Spinal cord (tissue), 10 donors: ENCODE measurements around the gene PARVB. TPM values are rescaled to one million over a fixed set of nuclear protein-coding genes. Genes with fewer than 3 reads are reported as not detected.

Source experiments
- DNase-seq, 6 donors: peaks; one replicate each; pipeline versions ENCODE4 v3.0.0 to v3.0.0-alpha.2; 2013 to 2015; ENCODE audit warnings: low spot score in 6 of 6, low read depth in 4 of 6
- H3K27ac ChIP-seq: one replicate; pipeline ENCODE4 v1.5.1; 2013; ENCODE audit warnings: low read depth, low read length, control low read depth
- H3K27me3 ChIP-seq: one replicate; pipeline ENCODE4 v1.6.1; 2013; ENCODE audit warnings: low read length; ENCODE audit not compliant: control insufficient read depth, insufficient read depth
- H3K36me3 ChIP-seq: one replicate; pipeline ENCODE4 v1.6.1; 2013; ENCODE audit warnings: low read length; ENCODE audit not compliant: control insufficient read depth, insufficient read depth
- H3K4me1 ChIP-seq: one replicate; pipeline ENCODE4 v1.6.1; 2013; ENCODE audit warnings: low read length; ENCODE audit not compliant: control insufficient read depth, insufficient read depth
- H3K4me3 ChIP-seq: one replicate; pipeline ENCODE4 v1.5.1; 2013; ENCODE audit warnings: low read depth, low read length, control low read depth
- H3K9me3 ChIP-seq: one replicate; pipeline ENCODE4 v1.6.1; 2013; ENCODE audit warnings: low read length; ENCODE audit not compliant: control insufficient read depth, insufficient read depth
- WGBS: methylation state at CpG from one replicate; pipeline ENCODE4 v1.1.5; 2013; ENCODE audit warnings: missing lambda C conversion rate; ENCODE audit not compliant: insufficient coverage; 5-methylcytosine and 5-hydroxymethylcytosine counted together
- polyA plus RNA-seq, 2 donors: library from polyadenylated mRNA; unstranded; fragments of 120-200 nt; gene quantifications; one replicate each; pipeline ENCODE4 v1.2.1, GENCODE V29; 2013; ENCODE audit not compliant: insufficient read length in 2 of 2
- total RNA-seq, 2 donors: library from RNA; depleted of rRNA in 1 of 2; stranded (reverse); fragments of 120-200 nt in 1 of 2; fragments of >200 nt in 1 of 2; gene quantifications; one replicate each; pipeline versions ENCODE4 v1.2.3 to v1.2.4, GENCODE V29; 2013 to 2014
- donor health status: healthy.

Gene PARVB
- total and polyA plus RNA-seq, 4 donors: 9.7 to 26.0 (median 18.9) TPM

DNA sequence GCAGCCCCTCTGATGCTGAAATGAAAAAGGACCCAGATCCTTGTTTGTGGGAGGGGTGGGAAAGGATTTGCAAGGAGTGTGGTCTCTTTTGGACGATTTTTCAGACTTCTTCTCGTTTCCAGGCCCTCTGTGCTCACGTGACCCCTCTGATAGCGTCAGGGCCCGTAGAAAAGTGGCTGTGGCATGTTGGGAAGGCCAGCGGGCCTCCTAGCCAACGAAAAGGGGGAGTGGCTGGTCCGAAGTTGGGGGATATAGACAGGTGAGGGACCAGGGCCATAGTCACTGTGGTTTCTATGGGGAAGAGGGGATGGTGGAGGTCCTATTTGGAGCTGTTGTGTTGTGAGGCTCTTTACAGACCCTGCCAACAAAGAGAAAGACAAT, 6.6 kb downstream of the PARVB start:
- Histone ChIP-seq H3K27me3 (no peaks in the 10 kb centered on the region), H3K4me3 (no peak overlapping the region), H3K4me1 (peaks cover 30% of the 10 kb centered on the region), H3K36me3 (no peaks in the 10 kb centered on the region), H3K9me3 (no peaks in the 10 kb centered on the region), H3K27ac (no peak overlapping the region)
- no peak for DNase-seq
- 85% methylated on average over 8 of the region's 8 CpGs for WGBS

DNA sequence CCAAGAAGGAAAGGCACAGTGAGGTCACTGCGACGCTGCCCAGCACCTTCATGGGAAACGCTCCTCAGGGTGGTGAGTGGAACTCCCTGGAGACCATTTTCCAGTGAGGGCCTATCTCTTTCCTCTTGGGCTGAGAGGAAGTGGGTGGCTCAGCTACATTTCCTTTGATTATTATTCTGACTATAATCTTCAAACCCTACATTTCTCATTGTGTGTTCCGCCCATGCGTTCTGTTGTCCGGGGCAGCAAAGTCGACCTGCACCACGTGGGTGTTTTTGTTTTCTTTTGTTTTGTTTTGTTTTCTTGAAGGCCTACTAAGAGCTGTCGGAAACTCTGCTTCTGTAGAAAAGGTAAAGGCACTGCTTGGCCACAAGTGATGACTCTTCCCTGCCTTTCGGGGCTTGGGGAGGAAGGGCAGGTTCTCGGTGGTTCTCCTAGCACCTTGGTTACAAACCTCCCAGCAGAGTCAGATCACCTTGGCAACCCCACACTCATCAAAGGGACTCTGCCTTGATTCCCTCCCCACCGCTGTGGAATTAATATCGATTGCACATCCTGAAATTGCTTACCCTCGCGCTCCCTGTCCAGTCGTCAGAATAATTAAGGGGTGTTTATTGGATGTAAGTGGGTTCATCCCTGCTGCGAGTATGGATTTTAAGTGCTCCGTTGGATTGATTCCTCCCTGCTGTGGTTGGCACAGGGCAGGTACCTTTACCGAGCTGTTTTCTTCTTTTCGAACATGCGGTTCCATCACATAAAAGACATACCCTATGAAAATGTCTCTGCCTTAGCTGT, 7.3 kb downstream of the PARVB start:
- no peak overlapping the region for H3K4me3 ChIP-seq
- no peaks in the 10 kb centered on the region for H3K27me3 ChIP-seq
- H3K36me3 ChIP-seq: no peaks in the 10 kb centered on the region
- no peaks in the 10 kb centered on the region for H3K9me3 ChIP-seq
- no peak overlapping the region for H3K27ac ChIP-seq
- WGBS: 80% methylated on average over 5 of the region's 21 CpGs
- H3K4me1 ChIP-seq: peaks cover 24% of the 10 kb centered on the region
- DNase-seq: peak in 1 of 6 donors; percentile 90

DNA sequence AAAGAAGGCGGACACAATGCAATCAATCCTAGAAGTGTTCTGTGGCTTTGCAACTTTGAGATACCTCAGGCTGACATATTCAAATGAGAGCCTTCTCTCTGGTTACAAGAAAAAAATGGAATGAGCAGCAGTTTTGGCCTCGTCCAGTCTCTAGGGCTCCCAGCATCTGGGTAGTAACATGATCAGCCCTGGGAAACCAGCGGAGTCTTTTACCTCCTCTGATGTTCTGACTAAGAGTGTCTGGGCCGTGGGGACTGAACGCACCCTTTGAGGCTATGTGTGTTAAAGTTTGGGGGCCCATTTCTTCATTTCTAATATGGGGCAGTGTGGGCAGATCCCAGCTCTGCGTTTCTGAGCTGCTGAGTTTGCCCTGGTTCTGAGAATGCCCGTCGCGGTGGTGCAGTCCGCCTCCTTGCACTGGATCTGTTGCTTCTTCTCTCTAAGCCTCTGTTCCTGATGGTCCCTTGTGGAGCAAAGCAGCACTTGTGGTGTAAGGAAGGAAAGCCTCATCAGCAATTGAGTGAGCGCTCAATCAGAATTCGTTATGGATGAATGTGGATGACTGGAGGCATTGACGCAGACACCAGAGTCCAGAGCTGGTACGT, 8.1 kb downstream of the PARVB start:
- WGBS: 85% methylated on average over 14 of the region's 14 CpGs
- Histone ChIP-seq H3K9me3 (no peaks in the 10 kb centered on the region), H3K4me1 (peaks cover 16% of the 10 kb centered on the region), H3K36me3 (no peaks in the 10 kb centered on the region), H3K4me3 (no peak overlapping the region), H3K27ac (no peak overlapping the region), H3K27me3 (no peaks in the 10 kb centered on the region)
- DNase-seq: no peak

DNA sequence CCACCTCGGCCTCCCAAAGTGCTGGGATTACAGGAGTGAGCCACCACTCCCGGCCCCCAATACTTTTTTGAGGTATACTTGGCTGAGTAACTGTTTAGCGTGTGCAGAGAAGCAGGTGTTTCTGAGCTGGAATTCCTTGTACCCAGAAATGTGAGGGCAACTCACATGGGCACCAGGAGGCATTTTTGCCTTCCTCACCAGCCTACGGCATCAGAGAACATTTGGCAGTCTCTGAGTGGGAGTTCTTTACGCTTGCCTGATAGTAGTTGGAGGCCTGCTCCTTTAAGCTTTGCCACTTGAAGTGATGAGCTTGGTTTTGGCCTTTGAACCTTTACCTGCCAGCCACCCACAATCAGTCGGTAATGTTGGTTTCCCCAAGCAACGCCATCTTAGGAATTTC, 9.2 kb downstream of the PARVB start:
- no peak for DNase-seq
- Histone ChIP-seq H3K4me3 (no peak overlapping the region), H3K9me3 (no peaks in the 10 kb centered on the region), H3K4me1 (peaks cover 17% of the 10 kb centered on the region), H3K27ac (no peak overlapping the region), H3K36me3 (no peaks in the 10 kb centered on the region), H3K27me3 (no peaks in the 10 kb centered on the region)
- WGBS: 90% methylated on average over 4 of the region's 7 CpGs

DNA sequence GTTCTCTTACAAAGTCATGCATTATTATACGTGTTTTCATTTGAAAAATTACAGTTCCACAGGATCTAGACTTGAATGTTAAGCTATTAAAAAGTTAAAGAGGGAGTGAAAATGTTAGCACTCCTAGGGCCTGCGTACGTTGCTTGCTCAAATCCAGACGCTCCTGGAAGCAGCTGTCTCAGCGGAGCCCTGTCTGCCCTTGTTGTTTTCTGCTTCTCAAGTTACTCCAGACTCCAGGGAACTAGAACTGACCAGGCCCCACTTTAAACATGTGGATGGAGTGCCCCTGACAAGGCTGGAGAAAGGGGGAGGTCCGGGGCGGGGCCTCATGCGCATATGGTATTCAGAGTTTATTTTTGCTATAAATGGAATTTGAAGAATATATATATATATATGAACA, 9.6 kb downstream of the PARVB start:
- no peaks in the 10 kb centered on the region for H3K36me3 ChIP-seq
- H3K9me3 ChIP-seq: no peaks in the 10 kb centered on the region
- no peak overlapping the region for H3K27ac ChIP-seq
- WGBS: 92% methylated on average over 4 of the region's 8 CpGs
- no peaks in the 10 kb centered on the region for H3K27me3 ChIP-seq
- no peak overlapping the region for H3K4me3 ChIP-seq
- DNase-seq: no peak
- H3K4me1 ChIP-seq: peaks cover 17% of the 10 kb centered on the region

DNA sequence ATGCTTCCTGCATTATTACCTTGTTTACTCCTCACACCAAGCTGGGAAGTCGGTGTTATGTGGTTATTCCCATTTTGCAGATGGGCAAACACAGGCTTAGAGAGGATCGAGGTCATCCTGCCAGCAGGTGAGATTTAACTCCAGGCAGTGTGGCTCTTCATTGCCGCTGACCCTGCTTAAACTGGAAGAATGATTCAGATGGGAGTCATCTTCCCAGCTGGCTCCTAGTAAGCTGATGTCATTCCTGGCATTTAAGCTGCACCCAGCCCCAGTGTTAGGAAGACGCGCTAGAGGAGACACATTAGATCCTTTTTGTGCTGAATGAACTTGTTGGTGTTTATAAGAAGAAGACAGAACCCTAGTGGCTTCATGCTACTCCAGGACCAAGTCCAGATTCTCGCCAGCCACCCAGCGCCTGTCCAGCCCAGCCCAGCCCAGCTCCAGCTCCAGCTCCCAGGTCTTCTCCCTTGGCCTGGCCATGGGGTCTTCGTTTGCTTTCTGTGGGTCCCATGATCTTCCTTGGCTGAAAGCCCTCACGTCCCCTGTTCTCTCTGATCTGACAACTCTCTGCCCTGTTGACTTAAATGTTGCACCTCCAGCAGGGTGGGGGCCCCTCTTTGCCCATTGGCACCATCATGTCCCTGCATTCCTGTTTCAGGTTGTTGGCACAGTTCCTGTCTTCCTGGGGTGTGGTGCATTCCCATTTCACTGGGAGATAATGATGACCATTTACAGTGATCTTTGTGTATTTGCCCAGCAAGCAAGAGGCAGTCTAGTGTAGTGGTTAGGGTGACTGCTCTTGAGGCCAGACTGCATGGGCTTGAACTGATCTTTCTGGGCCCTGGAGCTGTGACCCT, 13.6 kb downstream of the PARVB start:
- Histone ChIP-seq H3K9me3 (no peaks in the 10 kb centered on the region), H3K36me3 (no peaks in the 10 kb centered on the region), H3K4me3 (no peak overlapping the region), H3K4me1 (peaks cover 4% of the 10 kb centered on the region), H3K27me3 (no peaks in the 10 kb centered on the region), H3K27ac (no peak overlapping the region)
- no peak for DNase-seq
- WGBS: 78% methylated on average over 6 of the region's 9 CpGs

DNA sequence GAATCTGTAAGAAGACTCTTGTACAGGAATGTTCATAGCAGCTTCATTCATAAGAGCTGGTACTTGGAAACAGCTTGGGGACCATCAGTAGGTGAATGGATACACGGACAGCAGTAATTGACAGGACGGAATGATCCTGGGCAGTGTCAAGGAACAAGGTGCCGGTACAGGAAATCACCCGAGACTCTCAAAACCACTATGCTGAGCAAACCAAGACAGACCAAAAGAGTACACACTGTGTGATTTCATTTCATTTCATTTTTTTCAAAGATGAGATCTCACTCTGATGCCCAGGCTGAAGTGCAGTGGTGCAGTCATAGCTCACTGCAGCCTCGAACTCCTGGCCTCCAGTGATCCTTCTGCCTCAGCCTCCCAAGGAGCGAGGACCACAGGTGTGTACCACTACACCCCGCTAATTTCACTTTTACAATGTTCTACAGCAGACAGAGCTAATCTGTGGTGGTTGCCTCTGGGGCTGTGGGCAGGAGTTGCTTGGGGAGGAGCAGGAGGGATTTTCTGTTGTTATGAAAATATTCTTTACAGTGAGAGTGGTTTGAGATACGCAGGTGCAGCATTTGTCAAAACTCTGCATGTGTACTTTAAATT, 15.6 kb downstream of the PARVB start:
- 94% methylated on average over 3 of the region's 8 CpGs for WGBS
- Histone ChIP-seq H3K4me1 (peaks cover 4% of the 10 kb centered on the region), H3K36me3 (no peaks in the 10 kb centered on the region), H3K4me3 (no peak overlapping the region), H3K27me3 (no peaks in the 10 kb centered on the region), H3K9me3 (no peaks in the 10 kb centered on the region), H3K27ac (no peak overlapping the region)
- DNase-seq: no peak

DNA sequence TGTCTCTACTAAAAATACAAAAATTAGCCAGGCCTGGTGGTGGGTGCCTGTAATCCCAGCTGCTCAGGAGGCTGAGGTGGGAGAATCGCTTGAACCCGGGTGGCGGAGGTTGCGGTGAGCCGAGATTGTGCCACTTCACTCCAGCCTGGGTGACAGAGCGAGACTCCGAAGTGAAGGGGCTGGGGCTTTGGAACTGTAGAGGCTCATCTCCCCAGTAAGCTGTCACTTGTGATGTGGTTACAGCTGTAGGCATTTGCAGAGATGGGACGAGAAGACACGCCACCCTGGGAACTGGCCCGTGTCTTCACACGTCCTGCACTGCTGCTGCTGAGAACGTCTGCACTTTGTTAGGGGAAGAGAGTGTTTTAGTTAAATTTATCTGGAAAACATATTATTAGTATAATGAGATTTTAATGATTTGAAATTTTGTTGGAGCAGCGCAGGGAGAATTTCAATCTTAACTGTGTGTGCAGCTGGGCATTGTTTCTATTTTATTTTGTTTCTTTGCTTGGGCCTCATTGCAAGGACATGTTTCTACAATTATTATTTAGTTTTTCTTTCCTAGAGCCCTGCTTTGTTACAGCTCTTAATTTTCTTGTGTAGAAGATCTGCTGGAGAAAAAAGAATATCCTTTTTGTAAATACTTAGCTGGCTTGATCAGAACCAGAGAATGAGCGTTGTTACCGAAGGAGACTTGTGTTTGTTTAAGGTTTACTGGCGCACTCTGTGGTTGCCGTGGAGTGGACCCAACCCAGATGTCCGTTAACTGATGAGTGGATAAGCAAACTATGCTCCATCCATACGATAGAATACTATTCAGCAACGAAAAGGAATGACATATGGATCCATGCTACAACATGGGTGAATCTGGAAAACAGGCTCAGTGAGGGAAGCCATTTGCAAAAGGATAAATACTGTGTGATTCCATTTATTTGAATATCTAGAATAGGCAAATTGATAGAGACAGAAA, 18.4 kb downstream of the PARVB start:
- Histone ChIP-seq H3K27ac (no peak overlapping the region), H3K36me3 (no peaks in the 10 kb centered on the region), H3K27me3 (no peaks in the 10 kb centered on the region), H3K4me3 (no peak overlapping the region), H3K4me1 (peaks cover 4% of the 10 kb centered on the region), H3K9me3 (no peaks in the 10 kb centered on the region)
- no peak for DNase-seq
- 81% methylated on average over 13 of the region's 20 CpGs for WGBS

DNA sequence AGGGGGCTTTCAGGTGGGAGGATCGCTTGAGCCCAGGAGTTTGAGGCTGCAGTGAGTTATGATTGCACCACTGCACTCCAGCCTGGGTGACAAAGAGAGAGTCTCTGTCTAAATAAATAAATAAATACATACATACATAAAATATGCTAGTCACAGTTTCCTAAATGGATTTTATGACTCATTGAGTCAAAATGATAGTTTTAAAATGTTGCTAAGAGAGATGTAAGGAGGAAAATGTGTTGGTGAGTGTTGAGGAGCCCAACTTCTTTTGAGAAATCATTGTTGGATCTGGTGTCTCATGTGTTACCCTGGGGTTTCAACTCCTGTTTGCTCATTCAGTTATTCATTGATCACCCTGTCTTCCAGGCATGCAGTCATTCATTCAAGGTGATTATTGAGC, 21.0 kb downstream of the PARVB start:
- Histone ChIP-seq H3K36me3 (no peaks in the 10 kb centered on the region), H3K4me3 (no peak overlapping the region), H3K9me3 (no peaks in the 10 kb centered on the region), H3K27me3 (no peaks in the 10 kb centered on the region), H3K4me1 (peaks cover 17% of the 10 kb centered on the region), H3K27ac (no peak overlapping the region)
- DNase-seq: no peak
- no CpG with 5 or more reads among the region's 1 CpG for WGBS
